Stimulated activated CD4-positive, alpha-beta T cell treated with anti-CD3 and anti-CD28 coated beads, Interleukin-2, amount 100 ng/mL, for 48 hours (primary cell): ENCODE measurements around the gene CHCHD3.

Experiments used
- DNase-seq, 2 donors: peaks; one replicate each; pipeline ENCODE4 v3.0.0-alpha.2; 2020

Gene CHCHD3

GRCh38 chr7:132797152-132797551 lies 284.7 kb downstream of the CHCHD3 start:
- no peak for DNase-seq

GRCh38 chr7:132793474-132793873 lies 288.4 kb downstream of the CHCHD3 start:
- no peak for DNase-seq

GRCh38 chr7:132791036-132791435 lies 290.9 kb downstream of the CHCHD3 start:
- no peak for DNase-seq

- DNase-seq = no peak
Observed at GRCh38 chr7:132790104-132790503, 291.8 kb downstream of the CHCHD3 start.

GRCh38 chr7:132789281-132789680 lies 292.6 kb downstream of the CHCHD3 start:
- DNase-seq = no peak

- DNase-seq = no peak
Observed at GRCh38 chr7:132785870-132786269, 296.0 kb downstream of the CHCHD3 start.

GRCh38 chr7:132784406-132784805 lies 297.5 kb downstream of the CHCHD3 start:
- no peak for DNase-seq

GRCh38 chr7:132783824-132784223 lies 298.1 kb downstream of the CHCHD3 start:
- DNase-seq = no peak

- no peak for DNase-seq
Observed at GRCh38 chr7:132782777-132783640, 298.9 kb downstream of the CHCHD3 start.

GRCh38 chr7:132780822-132781221 lies 301.1 kb downstream of the CHCHD3 start:
- DNase-seq = no peak

- no peak for DNase-seq
Observed at GRCh38 chr7:132779164-132779563, 302.7 kb downstream of the CHCHD3 start.

GRCh38 chr7:132778761-132779160 lies 303.1 kb downstream of the CHCHD3 start:
- no peak for DNase-seq

- no peak for DNase-seq
Observed at GRCh38 chr7:132777956-132778355, 303.9 kb downstream of the CHCHD3 start.

GRCh38 chr7:132777414-132777813 lies 304.5 kb downstream of the CHCHD3 start:
- DNase-seq = no peak

GRCh38 chr7:132776048-132776620 lies 305.8 kb downstream of the CHCHD3 start:
- no peak for DNase-seq

- no peak for DNase-seq
Observed at GRCh38 chr7:132773527-132773956, 308.3 kb downstream of the CHCHD3 start.

- DNase-seq = no peak
Observed at GRCh38 chr7:132771301-132771730, 310.6 kb downstream of the CHCHD3 start.

GRCh38 chr7:132770055-132770454 lies 311.8 kb downstream of the CHCHD3 start:
- no peak for DNase-seq

- DNase-seq = no peak
Observed at GRCh38 chr7:132769280-132769679, 312.6 kb downstream of the CHCHD3 start.

- no peak for DNase-seq
Observed at GRCh38 chr7:132768099-132768498, 313.8 kb downstream of the CHCHD3 start.

GRCh38 chr7:132767378-132767777 lies 314.5 kb downstream of the CHCHD3 start:
- DNase-seq = no peak

- DNase-seq = no peak
Observed at GRCh38 chr7:132766660-132767059, 315.2 kb downstream of the CHCHD3 start.

- DNase-seq = no peak
Observed at GRCh38 chr7:132765861-132766260, 316.0 kb downstream of the CHCHD3 start.

- DNase-seq = no peak
Observed at GRCh38 chr7:132764762-132765161, 317.1 kb downstream of the CHCHD3 start.
